HepG2 (cell line): ENCODE results near the gene PDK1. TPM values are rescaled to one million over a fixed set of nuclear protein-coding genes. Genes with fewer than 3 reads are reported as not detected.

Experiments
- ATAC-seq: fragments of 200-7000 bp; cut with Tn5 transposase; 3 replicates; pipeline ENCODE4 v1.9.1; 2020; ENCODE audit warnings: mild to moderate bottlenecking, moderate library complexity
- BruUV-seq: library from RNA; stranded (reverse); fragments of 400-500 nt; replicated peaks from 2 replicates; lab custom pipeline; 2021; lab: Mats Ljungman, UMichigan
- CTCF ChIA-PET: fragments of 300-600 bp; formaldehyde crosslinking; extraction: SDS; loops from one replicate; lab custom pipeline; 2021; ENCODE audit warnings: low total read pairs, inconsistent platforms, low intra/inter-chr PET ratio; lab: Yijun Ruan, JAX
- POLR2A ChIA-PET: fragments of 350-600 bp; sonication (Branson Sonifier 250); formaldehyde crosslinking; loops from one replicate; lab custom pipeline; 2020; ENCODE audit warnings: antibody characterized with exemption, inconsistent platforms; lab: Yijun Ruan, JAX
- DNase-seq: peaks from one replicate; pipeline ENCODE4 v3.0.0-alpha.2; 2015; ENCODE audit warnings: low spot score
- FAIRE-seq: peaks from 3 replicates; lab custom pipeline; 2011; peaks lifted over from hg19 to GRCh38; lab: Jason Lieb, UNC
- H2AFZ ChIP-seq: one replicate; pipeline ENCODE4 v1.6.1; 2011; ENCODE audit warnings: low read length, inconsistent platforms
- H3K27ac ChIP-seq: fragments of 300-600 bp; 3 replicates; pipeline ENCODE4 v1.8.0; 2011; ENCODE audit warnings: mixed run types, mild to moderate bottlenecking, mixed read lengths, low read length, inconsistent platforms; ENCODE audit not compliant: insufficient read depth; ENCODE audit errors: extremely low read length
- H3K27me3 ChIP-seq, 2 experiments: fragments of 200-600 bp in 1 of 2; 2 replicates in 1 of 2; 3 replicates in 1 of 2; pipeline versions ENCODE4 v1.6.0 to v1.8.0; 2011; ENCODE audit warnings: low read length in 2 of 2, mild to moderate bottlenecking in 2 of 2, moderate library complexity in 2 of 2, inconsistent platforms in 1 of 2; ENCODE audit not compliant: insufficient read depth in 2 of 2, control insufficient read depth in 1 of 2
- H3K36me3 ChIP-seq, 2 experiments: fragments of 200-600 bp in 1 of 2; replicated peaks in 1 of 2; 2 replicates in 1 of 2; 3 replicates in 1 of 2; pipeline versions ENCODE4 v1.5.1 to v1.8.0; 2011; ENCODE audit warnings: low read length in 2 of 2, inconsistent platforms in 1 of 2; ENCODE audit not compliant: insufficient read depth in 2 of 2, control insufficient read depth in 1 of 2
- H3K4me1 ChIP-seq: 2 replicates; pipeline ENCODE4 v1.5.1; 2012; ENCODE audit warnings: low read length, inconsistent platforms; ENCODE audit not compliant: insufficient read depth
- H3K4me2 ChIP-seq: 2 replicates; pipeline ENCODE4 v1.6.0; 2011; ENCODE audit warnings: low read depth, low read length, inconsistent platforms
- H3K4me3 ChIP-seq, 3 experiments: fragments of 200-600 bp in 1 of 3; sonication (generic), shearing (Covaris generic) in 1 of 3; replicated peaks in 1 of 3; 2 replicates each; pipeline ENCODE4 v1.5.1; 2011 to 2016; ENCODE audit warnings: low read length in 3 of 3, inconsistent platforms in 2 of 3, low read depth in 2 of 3, mild to moderate bottlenecking in 2 of 3, control low read depth in 1 of 3, mixed read lengths in 1 of 3; ENCODE audit not compliant: insufficient read depth in 1 of 3
- H3K79me2 ChIP-seq: one replicate; pipeline ENCODE4 v1.6.1; 2011; ENCODE audit warnings: low read length, inconsistent platforms; ENCODE audit not compliant: insufficient read depth
- H3K9ac ChIP-seq: 2 replicates; pipeline ENCODE4 v1.6.0; 2011; ENCODE audit warnings: mild to moderate bottlenecking, low read depth, low read length, inconsistent platforms; ENCODE audit not compliant: insufficient read depth
- H3K9me3 ChIP-seq: 2 replicates; pipeline ENCODE4 v1.5.1; 2012; ENCODE audit warnings: mild to moderate bottlenecking, low read length
- H4K20me1 ChIP-seq: 2 replicates; pipeline ENCODE4 v1.6.0; 2011; ENCODE audit warnings: inconsistent platforms, mild to moderate bottlenecking, low read length, moderate library complexity; ENCODE audit not compliant: insufficient read depth
- CHCHD3 ChIP-seq: sonication (generic); formaldehyde crosslinking; IDR thresholded peaks from 2 replicates; pipeline ENCODE4 v1.8.0; 2022; ENCODE audit warnings: mild to moderate bottlenecking, missing genetic modification reagents, moderate library complexity
- KDM1A ChIP-seq: IDR thresholded peaks from 2 replicates; pipeline ENCODE4 v1.6.1; 2016; ENCODE audit warnings: missing compliant biosample characterization
- MXD3 ChIP-seq: IDR thresholded peaks from 2 replicates; pipeline ENCODE4 v1.6.1; 2016; ENCODE audit warnings: mild to moderate bottlenecking, missing biosample characterization, missing genetic modification reagents
- SRSF4 ChIP-seq: fragments of 200-400 bp; formaldehyde crosslinking; IDR thresholded peaks from one replicate; pipeline ENCODE4 v1.6.1; 2018; ENCODE audit warnings: mild to moderate bottlenecking, low read depth, low read length, moderate library complexity; ENCODE audit not compliant: poor library complexity, severe bottlenecking
- THAP8 ChIP-seq: sonication (generic); formaldehyde crosslinking; IDR thresholded peaks from 2 replicates; pipeline ENCODE4 v1.5.1; 2020; ENCODE audit warnings: missing genetic modification reagents, mild to moderate bottlenecking, borderline replicate concordance
- ZNF646 ChIP-seq: sonication (generic); formaldehyde crosslinking; IDR thresholded peaks from 2 replicates; pipeline ENCODE4 v1.9.0; 2021; ENCODE audit warnings: mild to moderate bottlenecking, missing genetic modification reagents
- WGBS: methylation state at CpG from one replicate; pipeline ENCODE4 v1.1.6; 2017; ENCODE audit warnings: low lambda C conversion rate; 5-methylcytosine and 5-hydroxymethylcytosine counted together
- in situ Hi-C: cut with HindIII; loops from 2 replicates; pipeline ENCODE4 v1.10.0; 2017; ENCODE audit warnings: low pct_unique_long_range_greater_than_20kb; ENCODE audit not compliant: extremely low pct_ligation_motif_present
- intact Hi-C: fragments of 100-400 bp; cut with micrococcal nuclease; formaldehyde crosslinking; loops from one replicate; pipeline ENCODE4 v1.10.0; 2022; ENCODE audit not compliant: unreplicated experiment
- polyA plus RNA-seq, 8 experiments: library from polyadenylated mRNA; depleted of rRNA in 3 of 8; stranded (reverse) in 7 of 8; unstranded in 1 of 8; fragments of >200 nt; fragmentation: Illumina TruSeq in 4 of 8; extraction: Trizol in 4 of 8; gene quantifications; 2 replicates each; pipeline versions ENCODE4 v1.2.1 to v1.2.3, GENCODE V29; 2011 to 2016; ENCODE audit warnings: low read depth in 4 of 8, missing spikeins in 1 of 8, mixed read lengths in 1 of 8; ENCODE audit not compliant: insufficient read depth in 1 of 8
- total RNA-seq, 5 experiments: library from RNA; depleted of rRNA; stranded (reverse); fragments of >200 nt; fragmentation: Illumina TruSeq; extraction: Trizol; gene quantifications; 2 replicates each; pipeline ENCODE4 v1.2.3, GENCODE V29; 2016; ENCODE audit warnings: low read depth in 1 of 5

PDK1 gene
- total and polyA plus RNA-seq, 2 of the 13 experiments (the other 11 are each of a cell fraction or from before 2014, with no cell fraction given), result 11.9 to 96.9 TPM

GRCh38 chr2:172533687-172534086 lies 22.2 kb upstream of the PDK1 start:
- WGBS, result 80% methylated on average over 1 of the region's 1 CpG
- Histone ChIP-seq H3K9ac (no peak overlapping the region), H3K27me3 (no peaks in the 10 kb centered on the region), H2AFZ (no peak overlapping the region), H3K9me3 (no peaks in the 10 kb centered on the region), H3K36me3 (no peaks in the 10 kb centered on the region), H3K4me3 (no peak overlapping the region), H3K79me2 (no peaks in the 10 kb centered on the region), H4K20me1 (no peaks in the 10 kb centered on the region), H3K27ac (no peak overlapping the region), H3K4me1 (no peaks in the 10 kb centered on the region), H3K4me2 (no peak overlapping the region)
- CTCF ChIA-PET, result no interaction called here
- BruUV-seq, result no TSS peak
- ATAC-seq (no peak), DNase-seq (no peak), FAIRE-seq (no peak)
- intact Hi-C loops (no loop called here), in situ Hi-C loops (no loop called here)
- POLR2A ChIA-PET, result no interaction called here
- TF ChIP-seq KDM1A (no peak), ZNF646 (no peak), SRSF4 (no peak), MXD3 (CRISPR knock-in tag) (no peak), CHCHD3 (CRISPR knock-in tag) (no peak), THAP8 (CRISPR knock-in tag) (no peak)
